WTC11 (cell line): ENCODE measurements around the gene CCDC24. TPM values are rescaled to one million over a fixed set of nuclear protein-coding genes. Genes with fewer than 3 reads are reported as not detected.
A peak's percentile ranks its signal among the peaks of the same experiment; 100 is the strongest.

Experiments
- ATAC-seq: fragments of 200-7000 bp; cut with Tn5 transposase; 2 replicates; pipeline ENCODE4 v1.10.0; 2021; ENCODE audit warnings: mild to moderate bottlenecking, moderate library complexity
- CTCF ChIA-PET: fragments of 300-600 bp; sonication (Branson Sonifier 250); formaldehyde crosslinking; loops from one replicate; lab custom pipeline; 2021; ENCODE audit warnings: antibody characterized with exemption; lab: Charles Lee
- POLR2A ChIA-PET: fragments of 350-600 bp; sonication (Branson Sonifier 250); formaldehyde crosslinking; loops from one replicate; lab custom pipeline; 2021; ENCODE audit warnings: antibody characterized with exemption; lab: Charles Lee
- DNase-seq: peaks from one replicate; pipeline ENCODE4 v3.0.0; 2021; ENCODE audit warnings: low spot score
- H3K27ac Mint-ChIP-seq: 2 replicates; pipeline ENCODE4 v1.8.0; 2021; ENCODE audit warnings: mixed read lengths
- H3K27me3 Mint-ChIP-seq: 2 replicates; pipeline ENCODE4 v1.8.0; 2021; ENCODE audit warnings: low read depth, mild to moderate bottlenecking, moderate library complexity, mixed read lengths
- H3K36me3 Mint-ChIP-seq: 2 replicates; pipeline ENCODE4 v1.8.0; 2021; ENCODE audit warnings: mixed read lengths
- H3K4me1 Mint-ChIP-seq: 2 replicates; pipeline ENCODE4 v1.8.0; 2022; ENCODE audit warnings: mixed read lengths
- H3K4me3 Mint-ChIP-seq: 2 replicates; pipeline ENCODE4 v1.8.0; 2021; ENCODE audit warnings: mild to moderate bottlenecking, moderate library complexity, mixed read lengths
- H3K9me3 Mint-ChIP-seq: 2 replicates; pipeline ENCODE4 v1.8.0; 2021; ENCODE audit warnings: mixed read lengths
- ARID4B ChIP-seq: sonication (generic); formaldehyde crosslinking; IDR thresholded peaks from 2 replicates; pipeline ENCODE4 v1.8.0; 2023; ENCODE audit warnings: missing genetic modification reagents, mild to moderate bottlenecking, borderline replicate concordance
- ATF3 ChIP-seq: sonication (generic); formaldehyde crosslinking; conservative IDR thresholded peaks from 2 replicates; pipeline ENCODE4 v1.8.1; 2022; ENCODE audit warnings: mild to moderate bottlenecking, missing genetic modification reagents
- FOXP1 ChIP-seq: sonication (generic); formaldehyde crosslinking; IDR thresholded peaks from 2 replicates; pipeline ENCODE4 v1.8.0; 2022; ENCODE audit warnings: missing genetic modification reagents, mild to moderate bottlenecking, moderate library complexity, borderline replicate concordance
- GRHL2 ChIP-seq: fragments of 250-450 bp; sonication (Bioruptor Pico); IDR thresholded peaks from 2 replicates; pipeline ENCODE4 v1.8.0; 2022; ENCODE audit warnings: mild to moderate bottlenecking, moderate library complexity; ENCODE audit not compliant: insufficient replicate concordance, severe bottlenecking
- GTF2I ChIP-seq: fragments of 250-450 bp; sonication (Bioruptor Pico); conservative IDR thresholded peaks from 2 replicates; pipeline ENCODE4 v1.4.0; 2021; ENCODE audit warnings: mild to moderate bottlenecking
- JAZF1 ChIP-seq: fragments of 250-450 bp; sonication (Bioruptor Pico); IDR thresholded peaks from 2 replicates; pipeline ENCODE4 v1.9.0; 2021; ENCODE audit warnings: moderate library complexity, mild to moderate bottlenecking, inconsistent platforms
- JUN ChIP-seq: sonication (generic); formaldehyde crosslinking; IDR thresholded peaks from 2 replicates; pipeline ENCODE4 v1.8.0; 2023; ENCODE audit warnings: mild to moderate bottlenecking, missing genetic modification reagents
- MXD4 ChIP-seq: fragments of 250-450 bp; sonication (Bioruptor Pico); IDR thresholded peaks from 2 replicates; pipeline ENCODE4 v1.8.0; 2021; ENCODE audit warnings: mild to moderate bottlenecking, moderate library complexity, borderline replicate concordance
- NFYB ChIP-seq: sonication (generic); formaldehyde crosslinking; conservative IDR thresholded peaks from 2 replicates; pipeline ENCODE4 v1.8.0; 2022; ENCODE audit warnings: low read depth, missing genetic modification reagents
- NR2C2 ChIP-seq: sonication (generic); formaldehyde crosslinking; IDR thresholded peaks from 2 replicates; pipeline ENCODE4 v1.8.0; 2022; ENCODE audit warnings: mild to moderate bottlenecking, missing genetic modification reagents
- PRDM15 ChIP-seq: sonication (generic); formaldehyde crosslinking; IDR thresholded peaks from 2 replicates; pipeline ENCODE4 v1.8.0; 2022; ENCODE audit warnings: missing genetic modification reagents
- RORB ChIP-seq: fragments of 250-450 bp; sonication (Bioruptor Pico); IDR thresholded peaks from 2 replicates; pipeline ENCODE4 v1.9.0; 2021; ENCODE audit warnings: mild to moderate bottlenecking
- SOX15 ChIP-seq: fragments of 250-450 bp; sonication (Bioruptor Pico); IDR thresholded peaks from 2 replicates; pipeline ENCODE4 v1.9.0; 2021; ENCODE audit warnings: mild to moderate bottlenecking
- ZMAT4 ChIP-seq: fragments of 250-450 bp; sonication (Bioruptor Pico); IDR thresholded peaks from 2 replicates; pipeline ENCODE4 v1.9.0; 2021; ENCODE audit warnings: mild to moderate bottlenecking
- ZNF232 ChIP-seq: sonication (generic); formaldehyde crosslinking; IDR thresholded peaks from 2 replicates; pipeline ENCODE4 v1.8.0; 2022; ENCODE audit warnings: mild to moderate bottlenecking, missing genetic modification reagents
- ZNF423 ChIP-seq: fragments of 250-450 bp; sonication (Bioruptor Pico); IDR thresholded peaks from 2 replicates; pipeline ENCODE4 v2.1.2; 2022; ENCODE audit warnings: mild to moderate bottlenecking, moderate library complexity
- total RNA-seq: library from RNA; stranded (reverse); gene quantifications from 3 replicates; pipeline ENCODE4 v1.2.3, GENCODE V29; 2021
- TF ChIP-seq, protein P1 (sequence below): sonication (generic); formaldehyde crosslinking; IDR thresholded peaks from 2 replicates; pipeline ENCODE4 v1.8.0; 2023; ENCODE audit warnings: mild to moderate bottlenecking, missing genetic modification reagents
- TF ChIP-seq, protein P2 (sequence below): sonication (generic); formaldehyde crosslinking; IDR thresholded peaks from 2 replicates; pipeline ENCODE4 v1.8.0; 2022; ENCODE audit warnings: mild to moderate bottlenecking, missing genetic modification reagents

Gene CCDC24
- total RNA-seq, 1 experiment from 2014 or later, result 12.1 TPM

DNA sequence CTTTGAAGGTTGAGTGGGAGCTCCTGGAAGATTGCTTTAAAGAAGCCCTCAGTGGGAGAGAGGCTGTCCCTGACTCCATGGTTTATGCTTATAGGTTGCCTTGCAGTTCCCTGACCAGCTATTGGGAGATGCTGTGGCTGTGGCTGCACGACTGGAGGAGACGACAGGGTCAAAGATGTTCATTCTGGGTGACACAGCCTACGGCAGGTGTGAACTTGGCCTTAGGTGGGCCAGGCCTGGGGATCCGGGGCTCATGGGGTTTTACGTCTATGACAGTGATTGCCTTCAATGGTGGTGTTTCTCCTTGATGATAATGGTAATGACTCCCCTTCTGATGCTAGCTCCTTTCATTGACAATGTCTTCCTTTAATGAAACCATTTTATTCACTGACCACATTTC lies 20.9 kb upstream of the CCDC24 start:
- no peak overlapping the region for H3K27ac Mint-ChIP-seq
- no peak for TF ChIP-seq MXD4
- 0 out of 2 replicates have a peak, but pooled peaks have one; percentile 6 for TF ChIP-seq JUN (CRISPR knock-in tag)
- no peak for TF ChIP-seq ATF3
- DNase-seq (no peak), ATAC-seq (no peak)
- H3K4me1 Mint-ChIP-seq, result peaks cover 21% of the 10 kb centered on the region
- no peaks in the 10 kb centered on the region for H3K27me3 Mint-ChIP-seq
- CTCF ChIA-PET, result interaction anchor here (0.8 to 2.8 kb wide), 7 partner anchors 22 to 207 kb away, joined by 3 to 27 read pairs (median 3); no protein-coding TSS in a partner anchor
- peaks cover 13% of the 10 kb centered on the region; the same call in 1 of the 2 replicates for H3K36me3 Mint-ChIP-seq
- POLR2A ChIA-PET, result interaction anchor here (0.8 kb wide), 2 partner anchors 22 to 98 kb away, joined by 3 to 5 read pairs; no protein-coding TSS in a partner anchor
- H3K9me3 Mint-ChIP-seq, result no peaks in the 10 kb centered on the region
- peak overlapping the region; percentile 97 for H3K4me3 Mint-ChIP-seq

GRCh38 chr1:43970911-43971310 lies 20.5 kb upstream of the CCDC24 start:
- Mint-ChIP-seq H3K27ac (no peak overlapping the region), H3K4me1 (peaks cover 24% of the 10 kb centered on the region), H3K4me3 (peak overlapping the region; percentile 97), H3K27me3 (no peaks in the 10 kb centered on the region), H3K36me3 (peaks cover 13% of the 10 kb centered on the region; the same call in 1 of the 2 replicates), H3K9me3 (no peaks in the 10 kb centered on the region)
- ATAC-seq, result no peak
- CTCF ChIA-PET, result interaction anchor here (1.1 to 2.8 kb wide), 4 partner anchors 21 to 208 kb away, joined by 3 to 27 read pairs (median 5); no protein-coding TSS in a partner anchor
- POLR2A ChIA-PET, result interaction anchor here (0.8 kb wide), 1 partner anchor 98 kb away, joined by 5 read pairs; no protein-coding TSS in a partner anchor
- DNase-seq, result no peak
- TF ChIP-seq NR2C2 (CRISPR knock-in tag), result no peak
- TF ChIP-seq, protein P1, sequence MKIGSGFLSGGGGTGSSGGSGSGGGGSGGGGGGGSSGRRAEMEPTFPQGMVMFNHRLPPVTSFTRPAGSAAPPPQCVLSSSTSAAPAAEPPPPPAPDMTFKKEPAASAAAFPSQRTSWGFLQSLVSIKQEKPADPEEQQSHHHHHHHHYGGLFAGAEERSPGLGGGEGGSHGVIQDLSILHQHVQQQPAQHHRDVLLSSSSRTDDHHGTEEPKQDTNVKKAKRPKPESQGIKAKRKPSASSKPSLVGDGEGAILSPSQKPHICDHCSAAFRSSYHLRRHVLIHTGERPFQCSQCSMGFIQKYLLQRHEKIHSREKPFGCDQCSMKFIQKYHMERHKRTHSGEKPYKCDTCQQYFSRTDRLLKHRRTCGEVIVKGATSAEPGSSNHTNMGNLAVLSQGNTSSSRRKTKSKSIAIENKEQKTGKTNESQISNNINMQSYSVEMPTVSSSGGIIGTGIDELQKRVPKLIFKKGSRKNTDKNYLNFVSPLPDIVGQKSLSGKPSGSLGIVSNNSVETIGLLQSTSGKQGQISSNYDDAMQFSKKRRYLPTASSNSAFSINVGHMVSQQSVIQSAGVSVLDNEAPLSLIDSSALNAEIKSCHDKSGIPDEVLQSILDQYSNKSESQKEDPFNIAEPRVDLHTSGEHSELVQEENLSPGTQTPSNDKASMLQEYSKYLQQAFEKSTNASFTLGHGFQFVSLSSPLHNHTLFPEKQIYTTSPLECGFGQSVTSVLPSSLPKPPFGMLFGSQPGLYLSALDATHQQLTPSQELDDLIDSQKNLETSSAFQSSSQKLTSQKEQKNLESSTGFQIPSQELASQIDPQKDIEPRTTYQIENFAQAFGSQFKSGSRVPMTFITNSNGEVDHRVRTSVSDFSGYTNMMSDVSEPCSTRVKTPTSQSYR, result no peak
- TF ChIP-seq JUN (CRISPR knock-in tag), result no peak

DNA sequence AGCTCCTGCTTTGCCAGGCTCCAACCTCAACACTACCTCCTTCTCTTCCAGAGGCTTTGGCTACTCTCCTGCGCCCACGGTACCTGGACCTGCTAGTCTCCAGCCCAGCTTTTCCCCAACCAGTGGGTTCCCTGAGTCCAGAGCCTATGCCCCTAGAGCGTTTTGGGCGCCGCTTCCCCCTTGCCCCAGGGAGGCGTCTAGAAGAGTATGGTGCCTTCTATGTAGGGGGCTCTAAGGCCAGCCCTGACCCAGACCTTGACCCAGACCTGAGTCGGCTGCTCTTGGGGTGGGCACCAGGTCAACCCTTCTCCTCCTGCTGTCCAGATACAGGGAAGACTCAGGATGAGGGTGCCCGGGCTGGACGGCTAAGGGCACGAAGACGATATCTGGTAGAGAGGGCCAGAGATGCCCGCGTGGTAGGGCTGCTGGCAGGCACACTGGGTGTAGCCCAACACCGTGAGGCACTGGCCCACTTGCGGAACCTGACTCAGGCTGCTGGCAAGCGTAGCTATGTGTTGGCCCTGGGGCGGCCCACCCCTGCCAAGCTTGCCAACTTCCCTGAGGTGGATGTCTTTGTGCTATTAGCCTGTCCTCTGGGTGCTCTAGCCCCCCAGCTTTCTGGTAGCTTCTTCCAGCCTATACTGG lies 19.9 kb upstream of the CCDC24 start:
- H3K9me3 Mint-ChIP-seq, result no peaks in the 10 kb centered on the region
- ChIA-PET POLR2A (no interaction called here), CTCF (interaction anchor here (1.1 to 2.8 kb wide), 4 partner anchors 24 to 208 kb away, joined by 3 to 27 read pairs (median 3); no protein-coding TSS in a partner anchor)
- peak overlapping the region; percentile 97 for H3K4me3 Mint-ChIP-seq
- no peak for DNase-seq
- peaks cover 28% of the 10 kb centered on the region for H3K4me1 Mint-ChIP-seq
- H3K36me3 Mint-ChIP-seq, result peaks cover 16% of the 10 kb centered on the region; the same call in 1 of the 2 replicates
- no peak for ATAC-seq
- H3K27ac Mint-ChIP-seq, result no peak overlapping the region
- H3K27me3 Mint-ChIP-seq, result no peaks in the 10 kb centered on the region
- TF ChIP-seq PRDM15 (no peak), RORB (CRISPR knock-in tag) (no peak), ZNF232 (CRISPR knock-in tag) (no peak), GTF2I (CRISPR knock-in tag) (no peak), ATF3 (no peak), SOX15 (CRISPR knock-in tag) (no peak), ARID4B (CRISPR knock-in tag) (no peak), ZNF423 (CRISPR knock-in tag) (no peak), MXD4 (no peak), FOXP1 (CRISPR knock-in tag) (no peak), GRHL2 (no peak), ZMAT4 (CRISPR knock-in tag) (no peak), NFYB (CRISPR knock-in tag) (no peak), JAZF1 (no peak)
- TF ChIP-seq, protein P2, sequence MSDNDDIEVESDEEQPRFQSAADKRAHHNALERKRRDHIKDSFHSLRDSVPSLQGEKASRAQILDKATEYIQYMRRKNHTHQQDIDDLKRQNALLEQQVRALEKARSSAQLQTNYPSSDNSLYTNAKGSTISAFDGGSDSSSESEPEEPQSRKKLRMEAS (CRISPR knock-in tag), result no peak
